ENCODE results near the gene RARRES2.

Gene RARRES2

GRCh38 chr7:150361402-150361801, 20.0 kb upstream of the RARRES2 start:
- DNase-seq: no peak

DNA sequence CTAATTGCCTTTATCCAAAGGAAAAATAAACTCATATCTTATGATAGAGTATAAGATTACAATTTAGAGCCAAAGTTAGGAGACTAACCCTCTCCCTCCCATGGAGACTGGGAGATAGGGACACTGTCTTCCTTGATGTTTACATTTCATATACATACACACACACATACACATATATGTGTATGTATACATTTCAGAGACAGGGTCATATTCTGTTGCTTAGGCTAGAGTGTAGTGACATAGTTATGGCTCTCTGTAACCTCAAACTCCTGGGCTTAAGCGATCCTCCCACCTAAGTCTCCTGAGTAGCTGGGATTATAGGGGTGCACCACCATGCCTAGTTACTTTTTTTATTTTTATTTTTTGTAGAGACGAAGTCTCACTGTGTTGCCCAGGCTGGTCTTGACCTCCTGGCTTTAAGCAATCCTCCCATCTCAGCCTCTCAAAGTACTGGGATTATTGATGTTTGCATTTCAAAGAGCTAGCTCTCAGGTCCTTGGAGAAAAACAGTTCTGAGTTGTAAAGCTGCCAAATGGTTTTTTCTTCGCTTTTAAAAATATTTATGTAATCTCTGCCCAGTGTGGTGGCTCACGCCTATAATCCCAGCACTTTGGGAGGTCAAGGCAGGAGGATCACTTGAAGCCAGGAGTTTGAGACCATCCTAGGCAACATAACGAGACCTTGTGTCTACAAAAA, 19.1 kb upstream of the RARRES2 start:
- no peak for DNase-seq

DNA sequence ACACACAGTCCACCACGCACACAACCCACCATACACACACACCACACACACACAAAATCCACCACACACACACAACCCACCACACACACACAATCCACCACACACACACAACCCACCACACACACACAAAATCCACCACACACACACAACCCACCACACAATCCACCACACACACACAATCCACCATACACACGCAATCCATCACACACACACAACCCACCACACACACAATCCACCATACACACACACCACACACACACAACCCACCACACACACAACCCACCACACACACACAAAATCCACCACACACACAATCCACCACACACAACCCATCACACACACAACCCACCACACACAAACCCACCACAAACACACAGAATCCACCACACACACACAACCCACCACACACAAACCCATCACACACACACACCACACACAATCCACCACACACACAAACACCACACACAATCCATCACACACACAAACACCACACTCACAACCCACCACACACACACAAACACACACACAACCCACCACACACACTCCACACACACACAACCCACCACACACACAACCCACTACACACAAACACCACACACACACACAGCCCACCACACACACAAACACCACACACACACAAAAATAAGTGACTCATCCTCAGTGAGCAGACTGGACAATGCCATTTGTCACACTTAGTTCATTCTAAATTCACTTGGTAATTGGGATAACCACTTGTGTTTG, 18.4 kb upstream of the RARRES2 start:
- no peak for DNase-seq

GRCh38 chr7:150358988-150359621, 17.7 kb upstream of the RARRES2 start:
- no peak for DNase-seq

DNA sequence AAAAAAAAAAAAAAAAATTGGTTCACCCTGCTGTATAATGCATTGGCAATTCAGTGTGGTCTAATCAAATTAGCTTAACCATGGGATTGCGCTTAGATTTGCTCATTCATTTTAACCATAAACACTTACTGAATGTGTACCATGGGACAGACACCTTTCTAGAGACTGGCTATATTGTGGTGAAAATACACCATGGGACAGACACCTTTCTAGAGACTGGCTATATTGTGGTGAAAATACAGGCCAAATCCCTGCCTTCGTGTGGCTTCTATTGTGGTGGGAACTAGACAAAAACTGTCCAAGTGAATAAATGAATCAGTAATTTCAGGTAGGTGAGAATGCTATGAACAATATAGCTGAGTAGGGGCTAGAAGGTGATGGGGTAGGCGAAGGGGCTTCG, 17.0 kb upstream of the RARRES2 start:
- no peak for DNase-seq

GRCh38 chr7:150357771-150358427, 16.5 kb upstream of the RARRES2 start:
- DNase-seq: no peak

DNA sequence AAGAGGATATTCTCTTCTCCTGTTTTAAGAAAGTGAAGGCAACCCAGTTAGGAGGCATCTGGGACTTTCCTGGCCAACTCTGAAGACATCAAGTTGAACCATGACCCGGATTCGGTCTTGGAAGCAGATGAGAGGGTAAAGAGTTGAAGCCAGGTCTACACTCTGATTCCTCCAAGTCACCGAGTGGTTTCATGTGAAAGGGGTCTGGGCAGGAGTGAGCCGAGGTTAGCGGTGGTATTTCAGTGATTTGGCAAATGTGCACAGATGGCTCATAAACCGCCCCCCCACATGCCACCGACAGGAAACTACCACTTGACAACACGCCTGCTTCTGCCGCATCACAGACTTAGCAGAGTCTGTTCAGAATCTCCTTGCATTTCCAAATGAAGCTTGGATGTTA, 15.8 kb upstream of the RARRES2 start:
- DNase-seq: peak; percentile 64 to 80

DNA sequence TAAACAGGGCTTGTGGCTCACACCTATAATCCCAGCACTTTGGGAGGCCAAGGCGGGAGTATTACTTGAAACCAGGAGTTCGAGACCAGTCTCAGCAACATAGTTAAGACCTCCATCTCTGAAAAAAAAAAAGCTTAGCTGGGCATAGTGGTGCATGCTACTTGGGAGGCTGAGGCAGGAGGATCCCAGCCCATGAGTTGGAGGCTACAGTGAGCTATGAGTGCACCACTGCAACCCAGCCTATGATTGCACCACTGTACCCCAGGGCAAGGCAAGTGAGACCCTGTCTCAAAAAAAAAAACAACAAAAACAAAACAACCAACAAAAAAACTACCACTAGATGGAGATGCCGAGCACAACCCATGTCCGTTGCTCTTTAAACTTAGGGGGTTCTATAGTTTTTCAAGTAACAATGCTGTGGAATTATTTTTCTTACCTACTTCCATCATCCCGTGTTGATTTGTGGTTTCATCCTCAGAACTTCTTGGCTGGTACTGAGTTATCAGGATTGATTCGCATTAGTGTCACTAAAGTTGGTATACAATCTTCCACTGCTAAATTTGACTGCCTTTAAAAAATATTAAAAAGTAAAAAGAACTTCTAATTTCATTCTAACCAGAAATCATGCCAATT, 15.0 kb upstream of the RARRES2 start:
- DNase-seq: peak; percentile 33 to 62

DNA sequence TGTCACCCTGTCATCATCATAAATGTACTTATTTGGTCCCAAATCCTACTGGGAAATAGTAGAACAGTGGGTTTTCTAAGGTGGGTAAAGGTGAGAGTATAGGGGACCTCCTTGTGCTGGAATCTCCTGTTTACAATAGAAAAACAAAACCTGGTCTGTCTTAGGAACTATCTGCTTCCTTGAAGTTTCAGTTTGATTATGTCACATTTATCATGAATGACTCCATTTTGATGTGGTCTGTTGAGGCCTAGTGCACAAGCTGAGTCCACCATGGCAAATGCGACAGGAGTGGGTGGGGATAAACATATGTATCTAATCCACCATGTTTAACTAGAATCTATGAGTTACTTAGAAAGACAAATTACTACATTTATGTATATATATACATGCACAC, 14.2 kb upstream of the RARRES2 start:
- DNase-seq: no peak

GRCh38 chr7:150351587-150352194, 10.3 kb upstream of the RARRES2 start:
- DNase-seq: no peak

DNA sequence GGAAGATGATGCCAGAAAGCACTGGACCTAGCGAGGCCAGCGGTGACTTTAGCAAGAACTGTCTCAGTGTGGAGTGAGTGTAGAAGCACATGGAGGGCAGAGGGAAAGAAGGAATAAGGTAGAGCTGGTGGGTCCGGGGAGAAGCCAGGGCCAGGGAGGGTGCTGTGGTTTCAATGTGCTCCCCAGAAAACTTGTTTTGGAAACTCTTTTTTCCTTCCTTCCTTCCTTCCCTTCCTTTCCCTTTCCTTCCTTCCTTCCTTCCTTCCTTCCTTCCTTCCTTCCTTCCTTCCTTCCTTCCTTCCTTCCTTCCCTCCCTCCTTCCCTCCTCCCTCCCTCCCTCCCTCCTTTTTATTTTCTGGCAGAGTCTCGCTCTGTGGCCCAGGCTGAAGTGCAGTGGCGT, 5.5 kb upstream of the RARRES2 start:
- DNase-seq: no peak

DNA sequence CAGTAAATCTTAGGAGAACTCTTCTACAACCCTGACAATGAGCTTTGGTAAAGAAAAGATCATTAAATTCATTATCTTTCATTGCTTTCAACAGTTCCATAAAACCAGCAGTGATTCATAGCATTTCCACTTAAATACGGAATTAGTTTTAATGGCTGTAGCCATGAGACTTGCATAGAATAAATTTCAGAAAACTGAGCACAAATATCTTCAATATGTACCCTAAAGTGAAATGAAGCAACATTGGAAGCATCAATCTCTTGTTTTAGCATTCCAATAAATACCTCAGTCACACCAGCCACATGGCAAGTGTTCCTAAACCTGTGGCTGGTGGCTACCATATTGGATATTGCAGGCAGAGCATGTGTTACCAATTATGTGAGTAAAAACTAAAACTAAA, 3.6 kb upstream of the RARRES2 start:
- no peak for DNase-seq

- DNase-seq: no peak
These were observed 2.9 kb upstream of the RARRES2 start for GRCh38 chr7:150344299-150344698.

DNA sequence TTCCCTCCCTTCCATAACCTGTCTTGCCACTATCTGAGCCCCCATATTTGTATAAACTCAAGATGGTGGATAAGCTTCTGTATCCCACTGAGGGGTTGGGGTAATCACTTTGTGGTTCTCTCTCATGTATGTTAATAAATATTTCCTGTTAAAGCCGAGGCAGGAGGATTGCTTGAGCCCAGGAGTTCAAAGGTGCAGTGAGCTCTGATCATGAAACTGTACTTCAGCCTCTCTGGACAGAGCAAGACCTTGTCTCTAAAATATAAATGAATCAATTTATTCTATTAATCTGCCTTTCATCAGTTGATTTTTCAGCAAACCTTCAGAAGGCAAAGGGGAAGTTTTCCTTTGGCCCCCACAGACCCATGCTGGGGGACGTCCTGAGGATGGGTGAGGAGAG, 1.8 kb upstream of the RARRES2 start:
- no peak for DNase-seq

GRCh38 chr7:150342121-150342408, 636 bp upstream of the RARRES2 start:
- no peak for DNase-seq

- DNase-seq: no peak
These were observed 560 bp downstream of the RARRES2 start for GRCh38 chr7:150340875-150341262.

DNA sequence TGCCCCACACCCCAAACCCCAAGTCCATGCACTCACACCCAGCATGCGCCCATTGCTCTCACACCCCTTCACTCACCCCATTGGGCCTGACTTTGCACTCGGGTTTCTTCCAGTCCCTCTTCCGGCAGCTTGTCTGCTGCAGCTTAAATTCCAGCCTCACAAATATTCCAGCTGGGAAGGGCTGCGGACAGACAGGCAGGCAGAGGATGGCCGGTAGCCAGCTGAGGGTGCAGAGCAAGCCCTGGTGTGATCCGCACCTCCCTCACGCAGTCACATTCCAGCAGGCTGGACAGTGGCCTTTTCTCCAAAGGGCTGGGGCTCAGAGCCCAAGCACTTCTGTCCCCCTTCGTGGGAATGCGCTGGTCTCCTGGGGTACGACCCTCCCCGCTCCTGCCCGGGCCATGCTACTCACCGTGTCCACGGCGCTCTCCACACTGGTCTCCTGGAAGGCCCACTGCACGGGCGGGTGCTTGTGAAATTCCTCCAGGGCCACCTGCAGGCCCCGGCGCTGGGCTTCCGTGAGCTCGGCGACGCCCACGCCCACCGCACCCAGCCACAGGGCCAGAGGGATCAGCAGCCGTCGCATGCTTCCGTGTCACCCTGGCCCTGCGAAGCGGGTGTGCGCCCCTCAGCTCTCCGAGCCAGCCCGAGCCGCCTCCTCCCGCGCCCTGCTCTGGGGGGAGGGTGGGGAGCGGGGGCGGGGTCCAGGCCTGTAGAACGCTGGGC, 1.2 kb downstream of the RARRES2 start:
- DNase-seq: no peak

GRCh38 chr7:150339409-150339809, 2.0 kb downstream of the RARRES2 start:
- no peak for DNase-seq

- no peak for DNase-seq
These were observed 3.1 kb downstream of the RARRES2 start for GRCh38 chr7:150338166-150338829.

GRCh38 chr7:150337659-150338081, 3.8 kb downstream of the RARRES2 start:
- DNase-seq: no peak

DNA sequence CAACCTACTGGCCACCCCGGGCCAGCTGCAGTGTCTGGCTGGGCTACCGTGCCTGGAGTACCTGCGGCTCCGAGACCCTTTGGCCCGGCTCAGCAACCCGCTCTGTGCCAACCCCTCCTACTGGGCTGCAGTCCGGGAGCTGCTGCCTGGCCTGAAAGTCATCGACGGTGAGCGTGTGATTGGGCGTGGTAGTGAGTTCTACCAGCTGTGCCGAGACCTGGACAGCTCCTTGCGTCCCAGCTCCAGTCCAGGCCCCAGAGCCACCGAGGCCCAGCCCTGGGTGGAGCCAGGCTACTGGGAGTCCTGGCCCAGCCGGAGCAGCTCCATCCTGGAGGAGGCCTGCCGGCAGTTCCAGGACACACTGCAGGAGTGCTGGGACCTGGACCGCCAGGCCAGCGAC, 4.2 kb downstream of the RARRES2 start:
- DNase-seq: no peak

GRCh38 chr7:150336746-150337145, 4.7 kb downstream of the RARRES2 start:
- DNase-seq: no peak
